ENCODE data around the gene CX3CR1. TPM values are rescaled to one million over a fixed set of nuclear protein-coding genes. Genes with fewer than 3 reads are reported as not detected.

The CX3CR1 gene
- total RNA-seq, 4 donors from 2014 or later: 1.1 to 7.6 (median 2.1) TPM; not detected in 1

- Histone ChIP-seq H3K27ac (no peak overlapping the region), H3K36me3 (no peaks in the 10 kb centered on the region), H3K27me3 (no peaks in the 10 kb centered on the region), H3K9me3 (no peaks in the 10 kb centered on the region), H3K4me1 (no peaks in the 10 kb centered on the region), H3K4me3 (no peak overlapping the region)
- no peak for DNase-seq
- TF ChIP-seq POLR2A (IDR thresholded peaks at IDR 0.05) (no peak), CTCF (IDR thresholded peaks at IDR 0.05) (no peak)
- intact Hi-C loops (cut with DNase I; ENCODE audit: low total_unique reads): no loop called here
These were observed 1.7 kb upstream of the CX3CR1 start for GRCh38 chr3:39281533-39281932.

DNA sequence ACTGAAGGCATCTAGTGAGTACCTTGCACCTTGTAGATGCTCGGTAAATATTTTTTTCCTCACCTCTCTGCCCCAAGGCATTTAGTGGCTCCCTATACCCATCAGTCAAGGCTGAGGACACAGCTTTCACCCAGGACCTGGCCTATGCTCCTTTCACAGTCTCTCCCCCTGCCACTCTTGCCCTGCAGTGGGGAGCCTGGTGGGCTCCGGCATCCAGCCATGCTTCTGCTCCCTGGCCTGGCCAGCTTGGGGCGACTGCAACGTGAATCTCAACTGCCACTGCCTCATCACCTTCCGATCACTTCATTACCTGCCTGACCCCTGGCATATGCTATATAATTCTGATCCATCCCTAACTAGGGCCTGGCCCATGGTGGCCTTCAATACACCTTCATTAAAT lies 735 bp upstream of the CX3CR1 start:
- intact Hi-C loops (cut with DNase I; ENCODE audit: low total_unique reads): no loop called here
- Histone ChIP-seq H3K27ac (no peak overlapping the region), H3K9me3 (no peaks in the 10 kb centered on the region), H3K4me3 (no peak overlapping the region), H3K4me1 (no peaks in the 10 kb centered on the region), H3K27me3 (no peaks in the 10 kb centered on the region), H3K36me3 (no peaks in the 10 kb centered on the region)
- TF ChIP-seq POLR2A (IDR thresholded peaks at IDR 0.05): no peak
- no peak for DNase-seq

DNA sequence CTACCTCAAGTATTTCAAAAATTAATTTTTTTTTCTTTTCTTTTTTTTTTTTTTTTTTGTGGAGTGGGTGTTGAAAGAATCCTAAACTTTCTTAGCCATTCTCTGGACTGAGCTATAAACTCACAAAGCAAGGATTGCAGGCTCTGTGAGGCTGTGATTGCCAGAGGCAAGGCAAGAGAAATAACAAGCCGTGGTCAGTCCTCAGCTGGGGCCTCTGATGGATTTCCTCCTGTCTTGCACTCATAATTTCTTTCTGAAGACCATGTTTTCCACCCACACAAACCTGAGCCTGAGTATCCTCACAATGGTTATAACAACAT lies 1.3 kb downstream of the CX3CR1 start:
- no peaks in the 10 kb centered on the region for H3K27me3 ChIP-seq
- no peaks in the 10 kb centered on the region for H3K4me1 ChIP-seq
- H3K4me3 ChIP-seq: no peak overlapping the region
- no peaks in the 10 kb centered on the region for H3K9me3 ChIP-seq
- DNase-seq: no peak
- no peaks in the 10 kb centered on the region for H3K36me3 ChIP-seq
- TF ChIP-seq CTCF (IDR thresholded peaks at IDR 0.05): no peak
- TF ChIP-seq POLR2A (IDR thresholded peaks at IDR 0.05): no peak
- H3K27ac ChIP-seq: no peak overlapping the region
- intact Hi-C loops (cut with DNase I; ENCODE audit: low total_unique reads): no loop called here

- TF ChIP-seq CTCF (IDR thresholded peaks at IDR 0.05) (no peak), POLR2A (IDR thresholded peaks at IDR 0.05) (no peak)
- Histone ChIP-seq H3K27me3 (no peaks in the 10 kb centered on the region), H3K9me3 (no peaks in the 10 kb centered on the region), H3K4me1 (no peaks in the 10 kb centered on the region), H3K36me3 (no peaks in the 10 kb centered on the region), H3K4me3 (no peak overlapping the region), H3K27ac (no peak overlapping the region)
- no peak for DNase-seq
- intact Hi-C loops (cut with DNase I; ENCODE audit: low total_unique reads): no loop called here
These were observed 1.8 kb downstream of the CX3CR1 start for GRCh38 chr3:39277893-39278615.

DNA sequence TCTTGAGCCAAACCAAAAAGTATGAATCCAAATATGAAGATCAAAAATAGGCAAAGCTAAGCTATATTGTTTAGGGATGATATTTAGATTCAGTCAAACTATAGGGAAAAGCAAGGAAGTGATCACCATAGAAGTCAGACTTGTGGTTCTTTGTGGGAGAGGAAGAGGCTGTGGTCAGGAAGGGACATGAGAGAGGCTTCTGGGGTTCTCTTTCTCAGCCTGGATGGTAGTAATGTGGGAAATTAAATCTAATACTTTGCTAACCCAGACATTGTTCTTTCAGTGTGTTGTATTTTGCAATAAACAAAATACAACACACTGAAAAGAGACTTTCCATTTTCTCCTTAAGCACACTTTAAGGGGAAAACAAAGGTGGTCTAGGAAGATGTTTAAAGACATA lies 3.1 kb downstream of the CX3CR1 start:
- Histone ChIP-seq H3K4me1 (no peaks in the 10 kb centered on the region), H3K4me3 (no peak overlapping the region), H3K27ac (no peak overlapping the region), H3K9me3 (no peaks in the 10 kb centered on the region), H3K27me3 (no peaks in the 10 kb centered on the region), H3K36me3 (no peaks in the 10 kb centered on the region)
- TF ChIP-seq CTCF (IDR thresholded peaks at IDR 0.05) (no peak), POLR2A (IDR thresholded peaks at IDR 0.05) (no peak)
- intact Hi-C loops (cut with DNase I; ENCODE audit: low total_unique reads): no loop called here
- no peak for DNase-seq

All from uterus (tissue), 4 donors.